IMR-90 (cell line): ENCODE measurements around the gene C1orf167. TPM values are rescaled to one million over a fixed set of nuclear protein-coding genes. Genes with fewer than 3 reads are reported as not detected.

Experiments
- ATAC-seq: fragments of 200-7000 bp; cut with Tn5 transposase; 2 replicates; pipeline ENCODE4 v1.9.1; 2020; ENCODE audit warnings: low read depth, mild to moderate bottlenecking, moderate library complexity
- BruUV-seq: library from RNA; stranded (reverse); fragments of 400-500 nt; replicated peaks from 2 replicates; lab custom pipeline; 2021; lab: Mats Ljungman, UMichigan
- CTCF ChIA-PET: fragments of 300-600 bp; formaldehyde crosslinking; extraction: SDS; loops from one replicate; lab custom pipeline; 2021; ENCODE audit warnings: antibody characterized with exemption; lab: Yijun Ruan, JAX
- POLR2A ChIA-PET: fragments of 300-600 bp; sonication (Branson Sonifier 250); formaldehyde crosslinking; loops from one replicate; lab custom pipeline; 2022; ENCODE audit warnings: antibody characterized with exemption; ENCODE audit not compliant: unreplicated experiment; lab: Charles Lee
- DNase-seq: peaks from one replicate; pipeline ENCODE4 v3.0.0; 2013
- H2AFZ ChIP-seq: replicated peaks from 2 replicates; pipeline ENCODE3; 2013; ENCODE audit warnings: low read length, mild to moderate bottlenecking; ENCODE audit not compliant: poor library complexity
- H2AK5ac ChIP-seq: 2 replicates; pipeline ENCODE4 v1.6.1; 2013; ENCODE audit warnings: low read depth, low read length, inconsistent platforms
- H2AK9ac ChIP-seq: replicated peaks from 2 replicates; pipeline ENCODE3; 2013; ENCODE audit warnings: mild to moderate bottlenecking, low read depth, low read length, moderate library complexity; ENCODE audit not compliant: poor library complexity
- H2BK120ac ChIP-seq: 2 replicates; pipeline ENCODE4 v1.6.1; 2013; ENCODE audit warnings: low read depth, low read length, inconsistent platforms
- H2BK15ac ChIP-seq: 3 replicates; pipeline ENCODE4 v1.6.1; 2013; ENCODE audit warnings: low read depth, low read length, inconsistent platforms
- H2BK20ac ChIP-seq: 2 replicates; pipeline ENCODE4 v1.6.1; 2013; ENCODE audit warnings: low read depth, mild to moderate bottlenecking, inconsistent platforms, low read length, moderate library complexity
- H2BK5ac ChIP-seq: 2 replicates; pipeline ENCODE4 v1.6.1; 2013; ENCODE audit warnings: mild to moderate bottlenecking, low read depth, low read length, inconsistent platforms; ENCODE audit not compliant: poor library complexity, severe bottlenecking
- H3K14ac ChIP-seq: replicated peaks from 2 replicates; pipeline ENCODE4 v1.6.1; 2013; ENCODE audit warnings: low read depth, low read length, inconsistent platforms
- H3K18ac ChIP-seq: 2 replicates; pipeline ENCODE4 v1.6.1; 2013; ENCODE audit warnings: low read depth, low read length, control low read depth
- H3K23ac ChIP-seq: 2 replicates; pipeline ENCODE4 v1.6.1; 2013; ENCODE audit warnings: low read depth, low read length, inconsistent platforms
- H3K27ac ChIP-seq: 2 replicates; pipeline ENCODE4 v1.5.1; 2013; ENCODE audit warnings: mild to moderate bottlenecking, control low read depth, low read length; ENCODE audit not compliant: insufficient read depth
- H3K27me3 ChIP-seq: 2 replicates; pipeline ENCODE4 v1.6.1; 2013; ENCODE audit warnings: low read length; ENCODE audit not compliant: control insufficient read depth, insufficient read depth
- H3K36me3 ChIP-seq: 2 replicates; pipeline ENCODE4 v1.6.1; 2013; ENCODE audit warnings: low read length, mixed read lengths; ENCODE audit not compliant: control insufficient read depth, insufficient read depth
- H3K4ac ChIP-seq: 2 replicates; pipeline ENCODE4 v1.6.1; 2013; ENCODE audit warnings: low read depth, low read length, inconsistent platforms
- H3K4me1 ChIP-seq: 2 replicates; pipeline ENCODE4 v1.6.1; 2013; ENCODE audit warnings: low read length, mixed read lengths; ENCODE audit not compliant: control insufficient read depth, insufficient read depth
- H3K4me2 ChIP-seq: 2 replicates; pipeline ENCODE4 v1.6.1; 2013; ENCODE audit warnings: low read depth, mild to moderate bottlenecking, control low read depth, low read length, moderate library complexity
- H3K4me3 ChIP-seq: 2 replicates; pipeline ENCODE4 v1.5.1; 2013; ENCODE audit warnings: low read depth, mild to moderate bottlenecking, control low read depth, low read length, moderate library complexity; ENCODE audit not compliant: insufficient read depth
- H3K56ac ChIP-seq: 2 replicates; pipeline ENCODE4 v1.6.1; 2013; ENCODE audit warnings: low read length, inconsistent platforms; ENCODE audit not compliant: insufficient read depth; ENCODE audit errors: extremely low read depth
- H3K79me1 ChIP-seq, 2 experiments: 2 replicates each; pipeline ENCODE4 v1.6.1; 2013; ENCODE audit warnings: low read length in 2 of 2, inconsistent platforms in 1 of 2, low read depth in 1 of 2
- H3K9ac ChIP-seq: 2 replicates; pipeline ENCODE4 v1.6.1; 2013; ENCODE audit warnings: low read depth, low read length, control low read depth
- H3K9me1 ChIP-seq: 2 replicates; pipeline ENCODE4 v1.6.1; 2013; ENCODE audit warnings: low read length, inconsistent platforms; ENCODE audit not compliant: insufficient read depth
- H3K9me3 ChIP-seq: 2 replicates; pipeline ENCODE4 v1.6.1; 2013; ENCODE audit warnings: low read length; ENCODE audit not compliant: control insufficient read depth, insufficient read depth
- H4K20me1 ChIP-seq: 2 replicates; pipeline ENCODE4 v1.6.1; 2013; ENCODE audit warnings: low read length, inconsistent platforms; ENCODE audit not compliant: insufficient read depth
- H4K5ac ChIP-seq: 2 replicates; pipeline ENCODE4 v1.6.1; 2013; ENCODE audit warnings: mild to moderate bottlenecking, low read depth, low read length, control low read depth
- H4K8ac ChIP-seq, 2 experiments: 2 replicates each; pipeline ENCODE4 v1.6.1; 2013; ENCODE audit warnings: low read depth in 2 of 2, low read length in 2 of 2, control low read depth in 1 of 2, inconsistent platforms in 1 of 2
- H4K91ac ChIP-seq: 2 replicates; pipeline ENCODE4 v1.6.1; 2013; ENCODE audit warnings: low read depth, low read length, inconsistent platforms; ENCODE audit not compliant: insufficient read depth
- CEBPB ChIP-seq: IDR thresholded peaks from 2 replicates; pipeline ENCODE4 v1.6.1; 2012; ENCODE audit warnings: low read depth, low read length, improper control_type of control experiment
- MAFK ChIP-seq: IDR thresholded peaks from 2 replicates; pipeline ENCODE4 v1.6.1; 2012; ENCODE audit warnings: low read depth, low read length, improper control_type of control experiment
- NFE2L2 ChIP-seq: fragments of 150-350 bp; IDR thresholded peaks from 2 replicates; pipeline ENCODE4 v1.6.1; 2016; ENCODE audit warnings: low read depth, mild to moderate bottlenecking, low read length
- RCOR1 ChIP-seq: IDR thresholded peaks from 2 replicates; pipeline ENCODE4 v1.6.1; 2012; ENCODE audit warnings: mild to moderate bottlenecking, low read length, improper control_type of control experiment; ENCODE audit not compliant: insufficient replicate concordance
- whole genome bisulfite sequencing, 2 experiments: methylation state at CpG; one replicate each; pipeline versions ENCODE4 v1.1.5 to v1.1.7; 2013; ENCODE audit warnings: missing lambda C conversion rate in 2 of 2; ENCODE audit not compliant: insufficient read length in 1 of 2; ENCODE audit errors: extremely low coverage in 2 of 2; 5-methylcytosine and 5-hydroxymethylcytosine counted together
- dilution Hi-C: fragments of 300-500 bp; cut with HindIII; formaldehyde crosslinking; loops from one replicate; pipeline ENCODE4 v1.14.3; 2018; ENCODE audit warnings: low sequenced_read_pairs; ENCODE audit not compliant: unreplicated experiment
- in situ Hi-C: fragments of 300-500 bp; cut with MboI; formaldehyde crosslinking; loops from 3 replicates; pipeline ENCODE4 v1.14.3; 2019; ENCODE audit warnings: low sequenced_read_pairs, inconsistent platforms, mixed read lengths
- intact Hi-C: fragments of 100-400 bp; cut with micrococcal nuclease; formaldehyde crosslinking; loops from 2 replicates; pipeline ENCODE4 v1.10.0; 2022
- polyA plus RNA-seq, 3 experiments: library from polyadenylated mRNA; depleted of rRNA; stranded (reverse); fragments of >200 nt; gene quantifications; 2 replicates each; pipeline ENCODE4 v1.2.3, GENCODE V29; 2012; ENCODE audit warnings: low replicate concordance in 1 of 3
- total RNA-seq: library from RNA; depleted of rRNA; stranded (reverse); fragments of >200 nt; gene quantifications from 2 replicates; pipeline ENCODE4 v1.2.3, GENCODE V29; 2012
- TF ChIP-seq, protein P1 (sequence below): conservative IDR thresholded peaks from 2 replicates; pipeline ENCODE4 v1.5.1; 2012; ENCODE audit warnings: mild to moderate bottlenecking, low read depth, low read length, improper control_type of control experiment

The C1orf167 gene
- total and polyA plus RNA-seq, 2 of the 4 experiments (the other 2 are of a cell fraction) = under 0.01 to 0.15 TPM

DNA sequence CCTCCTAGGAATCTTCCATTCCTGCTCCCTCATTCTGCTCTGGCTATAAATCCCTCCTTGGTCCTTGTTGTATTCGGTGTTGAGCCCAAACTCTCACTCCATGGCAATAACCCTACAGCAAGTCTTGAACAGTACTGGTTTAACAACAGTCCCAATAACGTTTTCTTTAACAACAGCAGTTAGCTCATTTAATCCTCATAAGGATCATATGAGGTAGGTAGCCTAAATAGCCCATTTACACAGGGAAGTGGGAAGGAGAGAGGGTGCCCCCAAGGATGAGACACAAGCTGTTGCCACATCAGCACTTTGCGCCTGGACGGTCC lies 26.5 kb upstream of the C1orf167 start:
- intact Hi-C loops (loop anchor here (10.0 kb wide), 1 partner anchor 461 kb away; the partner anchor contains the start of gene UBIAD1), in situ Hi-C loops (no loop called here), dilution Hi-C loops (no loop called here)
- H3K9ac ChIP-seq = no peak overlapping the region
- peaks cover 17 to 20% of the 10 kb centered on the region in 2 experiments for H3K79me1 ChIP-seq
- H3K4me2 ChIP-seq = peak overlapping the region; percentile 62
- H2BK20ac ChIP-seq = no peak overlapping the region
- H2AK9ac ChIP-seq = peak overlapping the region; percentile 63
- H3K14ac ChIP-seq = no peak overlapping the region
- no peak overlapping the region for H2BK120ac ChIP-seq
- H3K27me3 ChIP-seq = no peaks in the 10 kb centered on the region
- DNase-seq (no peak), ATAC-seq (no peak)
- ChIA-PET POLR2A (no interaction called here), CTCF (no interaction called here)
- no peak overlapping the region for H3K23ac ChIP-seq
- H3K27ac ChIP-seq = no peak overlapping the region
- no peak overlapping the region for H3K56ac ChIP-seq
- no peak overlapping the region for H3K4ac ChIP-seq
- 0 out of 2 replicates have a peak overlapping the region, but pooled peaks have one; percentile 2 for H4K91ac ChIP-seq
- H4K20me1 ChIP-seq = peaks cover 4% of the 10 kb centered on the region; the same call in 1 of the 2 replicates
- H4K8ac ChIP-seq = peak overlapping the region in 1 of 2 experiments; percentile 56; a peak in 2 of 4 replicates
- H2AK5ac ChIP-seq = no peak overlapping the region
- H3K18ac ChIP-seq = no peak overlapping the region
- no peaks in the 10 kb centered on the region for H3K9me3 ChIP-seq
- H3K9me1 ChIP-seq = peaks cover 16% of the 10 kb centered on the region
- no TSS peak for BruUV-seq
- 27% methylated on average over 2 of the region's 4 CpGs; no CpG with 5 or more reads in 1 of the 2 experiments for WGBS, 2 experiments
- H3K36me3 ChIP-seq = no peaks in the 10 kb centered on the region
- H2AFZ ChIP-seq = peak overlapping the region; percentile 100
- H4K5ac ChIP-seq = no peak overlapping the region
- H3K4me3 ChIP-seq = peak overlapping the region; percentile 9; the same call in 1 of the 2 replicates
- TF ChIP-seq MAFK (peak; percentile 64), NFE2L2 (no peak), CEBPB (0 out of 2 replicates have a peak, but pooled peaks have one; percentile 23), RCOR1 (no peak)
- TF ChIP-seq, protein P1, sequence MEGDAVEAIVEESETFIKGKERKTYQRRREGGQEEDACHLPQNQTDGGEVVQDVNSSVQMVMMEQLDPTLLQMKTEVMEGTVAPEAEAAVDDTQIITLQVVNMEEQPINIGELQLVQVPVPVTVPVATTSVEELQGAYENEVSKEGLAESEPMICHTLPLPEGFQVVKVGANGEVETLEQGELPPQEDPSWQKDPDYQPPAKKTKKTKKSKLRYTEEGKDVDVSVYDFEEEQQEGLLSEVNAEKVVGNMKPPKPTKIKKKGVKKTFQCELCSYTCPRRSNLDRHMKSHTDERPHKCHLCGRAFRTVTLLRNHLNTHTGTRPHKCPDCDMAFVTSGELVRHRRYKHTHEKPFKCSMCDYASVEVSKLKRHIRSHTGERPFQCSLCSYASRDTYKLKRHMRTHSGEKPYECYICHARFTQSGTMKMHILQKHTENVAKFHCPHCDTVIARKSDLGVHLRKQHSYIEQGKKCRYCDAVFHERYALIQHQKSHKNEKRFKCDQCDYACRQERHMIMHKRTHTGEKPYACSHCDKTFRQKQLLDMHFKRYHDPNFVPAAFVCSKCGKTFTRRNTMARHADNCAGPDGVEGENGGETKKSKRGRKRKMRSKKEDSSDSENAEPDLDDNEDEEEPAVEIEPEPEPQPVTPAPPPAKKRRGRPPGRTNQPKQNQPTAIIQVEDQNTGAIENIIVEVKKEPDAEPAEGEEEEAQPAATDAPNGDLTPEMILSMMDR = no peak
- H2BK15ac ChIP-seq = no peak overlapping the region
- no peak overlapping the region for H2BK5ac ChIP-seq
- peaks cover 11% of the 10 kb centered on the region for H3K4me1 ChIP-seq
